ENCODE measurements around the gene TRIAP1. TPM values are rescaled to one million over a fixed set of nuclear protein-coding genes. Genes with fewer than 3 reads are reported as not detected.
"Not testable (repeated sequence)": the region's sequence is repeated elsewhere in the genome, so short reads cannot be mapped to it uniquely, and the experiment has no call there.

TRIAP1 gene
- 10 to 100 TPM; 68.2 to 69.1 TPM for total RNA-seq

GRCh38 chr12:120445911-120446843, at the start of gene TRIAP1, which contains the start of gene GATC:
Gene TRIAP1, minus strand, starts transcription at chr12:120446384. Its CDS starts 12 bp downstream, at chr12:120446372.
Gene GATC, plus strand, starts transcription at chr12:120446444. Its CDS starts 37 bp downstream, at chr12:120446481.
- POLR2A ChIA-PET: interaction anchor here (0.6 kb wide), 1 partner anchor 239 kb away, joined by 3 read pairs; no protein-coding TSS in a partner anchor
- CTCF ChIA-PET: interaction anchor here (1.6 to 2.0 kb wide), 4 partner anchors 8 to 120 kb away, joined by 4 to 7 read pairs (median 6); partner anchors contain the start of gene COX6A1

GRCh38 chr12:120495186-120495730, 49.1 kb upstream of the TRIAP1 start:
- POLR2A ChIA-PET: interaction anchor here (0.6 kb wide), 3 partner anchors 32 to 231 kb away, joined by 3 to 5 read pairs (median 5); partner anchors contain the start of gene COQ5
- CTCF ChIA-PET: interaction anchor here (1.1 to 2.1 kb wide), 5 partner anchors 20 to 32 kb away, joined by 4 to 8 read pairs (median 5); partner anchors contain the start of gene SRSF9

- ChIA-PET POLR2A (interaction anchor here (0.6 kb wide), 1 partner anchor 290 kb away, joined by 5 read pairs; the partner anchor contains the start of gene RPLP0), CTCF (interaction anchor here (2.0 kb wide), 1 partner anchor 21 kb away, joined by 5 read pairs; no protein-coding TSS in a partner anchor)
Measured at GRCh38 chr12:120490833-120491512, 44.8 kb upstream of the TRIAP1 start.

GRCh38 chr12:120490325-120490724, 44.1 kb upstream of the TRIAP1 start:
- ChIA-PET CTCF (interaction anchor here (2.0 kb wide), 1 partner anchor 20 kb away, joined by 5 read pairs; no protein-coding TSS in a partner anchor), POLR2A (no interaction called here)

GRCh38 chr12:120489018-120489417, 42.8 kb upstream of the TRIAP1 start:
- ChIA-PET CTCF (no interaction called here), POLR2A (no interaction called here)

GRCh38 chr12:120488057-120488640, 42.0 kb upstream of the TRIAP1 start:
- CTCF ChIA-PET: interaction anchor here (1.2 kb wide), 1 partner anchor 18 kb away, joined by 3 read pairs; no protein-coding TSS in a partner anchor
- POLR2A ChIA-PET: no interaction called here

- CTCF ChIA-PET: interaction anchor here (1.2 kb wide), 1 partner anchor 17 kb away, joined by 3 read pairs; no protein-coding TSS in a partner anchor
- POLR2A ChIA-PET: not testable (repeated sequence)
Measured at GRCh38 chr12:120487552-120487951, 41.4 kb upstream of the TRIAP1 start.

- CTCF ChIA-PET: no interaction called here
Measured at GRCh38 chr12:120485961-120486881, 40.0 kb upstream of the TRIAP1 start.

GRCh38 chr12:120483621-120484020, 37.4 kb upstream of the TRIAP1 start:
- POLR2A ChIA-PET: interaction anchor here (0.6 to 0.7 kb wide), 3 partner anchors 39 to 177 kb away, joined by 3 to 7 read pairs (median 5); no protein-coding TSS in a partner anchor
- CTCF ChIA-PET: interaction anchor here (0.6 to 0.9 kb wide), 2 partner anchors 10 to 90 kb away, joined by 3 read pairs; no protein-coding TSS in a partner anchor

More at GRCh38 chr12:120485961-120486881, 40.0 kb upstream of the TRIAP1 start:
- POLR2A ChIA-PET: interaction anchor here (0.6 kb wide), 1 partner anchor 10 kb away, joined by 4 read pairs; the partner anchor contains the start of gene DYNLL1

GRCh38 chr12:120481022-120481767, 35.0 kb upstream of the TRIAP1 start:
- POLR2A ChIA-PET: no interaction called here
- CTCF ChIA-PET: no interaction called here

GRCh38 chr12:120480211-120480610, 34.0 kb upstream of the TRIAP1 start:
- POLR2A ChIA-PET: no interaction called here
- CTCF ChIA-PET: no interaction called here

GRCh38 chr12:120479458-120479857, 33.3 kb upstream of the TRIAP1 start:
- CTCF ChIA-PET: interaction anchor here (0.5 kb wide), 2 partner anchors 64 to 585 kb away, joined by 3 read pairs; no protein-coding TSS in a partner anchor
- POLR2A ChIA-PET: no interaction called here

- ChIA-PET CTCF (interaction anchor here (0.7 to 1.7 kb wide), 2 partner anchors 9 to 19 kb away, joined by 3 to 8 read pairs; no protein-coding TSS in a partner anchor), POLR2A (interaction anchor here (0.6 kb wide), 1 partner anchor 19 kb away, joined by 8 read pairs; no protein-coding TSS in a partner anchor)
Measured at GRCh38 chr12:120475643-120476042, 29.5 kb upstream of the TRIAP1 start.

- CTCF ChIA-PET: interaction anchor here (1.0 to 1.7 kb wide), 2 partner anchors 20 to 22 kb away, joined by 3 to 8 read pairs; no protein-coding TSS in a partner anchor
- POLR2A ChIA-PET: interaction anchor here (0.6 kb wide), 2 partner anchors 107 to 123 kb away, joined by 3 read pairs; partner anchors contain the start of gene POP5
Measured at GRCh38 chr12:120474616-120474960, 28.4 kb upstream of the TRIAP1 start.

- POLR2A ChIA-PET: no interaction called here
- CTCF ChIA-PET: interaction anchor here (0.6 to 1.7 kb wide), 4 partner anchors 9 to 30 kb away, joined by 3 to 8 read pairs (median 3); no protein-coding TSS in a partner anchor
Measured at GRCh38 chr12:120473807-120474615, 27.8 kb upstream of the TRIAP1 start.

- ChIA-PET CTCF (interaction anchor here (1.2 kb wide), 1 partner anchor 22 kb away, joined by 4 read pairs; no protein-coding TSS in a partner anchor), POLR2A (no interaction called here)
Measured at GRCh38 chr12:120472521-120472920, 26.3 kb upstream of the TRIAP1 start.
